HepG2 (cell line): ENCODE measurements around the gene GTSF1L. TPM values are rescaled to one million over a fixed set of nuclear protein-coding genes. Genes with fewer than 3 reads are reported as not detected.

Source experiments
- ATF1 ChIP-seq: IDR thresholded peaks from 2 replicates; pipeline ENCODE4 v1.6.1; 2016; ENCODE audit warnings: mild to moderate bottlenecking, control low read depth
- ATF3 ChIP-seq: sonication (generic); formaldehyde crosslinking; IDR thresholded peaks from 2 replicates; pipeline ENCODE4 v1.4.0; 2020; ENCODE audit warnings: missing genetic modification reagents
- DBP ChIP-seq: sonication (generic); formaldehyde crosslinking; IDR thresholded peaks from 2 replicates; pipeline ENCODE4 v1.4.0; 2020; ENCODE audit warnings: missing genetic modification reagents; ENCODE audit errors: not compliant biosample characterization
- HCFC1 ChIP-seq: fragments of 150-350 bp; IDR thresholded peaks from 2 replicates; pipeline ENCODE4 v1.6.1; 2014; ENCODE audit warnings: low read depth, low read length
- KAT2B ChIP-seq: fragments of 150-350 bp; IDR thresholded peaks from 2 replicates; pipeline ENCODE4 v1.6.1; 2014; ENCODE audit warnings: low read depth, low read length, borderline replicate concordance
- NR0B2 ChIP-seq: sonication (generic); formaldehyde crosslinking; IDR thresholded peaks from 2 replicates; pipeline ENCODE4 v1.4.0; 2020; ENCODE audit warnings: mild to moderate bottlenecking, missing genetic modification reagents
- PHF5A ChIP-seq: IDR thresholded peaks from one replicate; pipeline ENCODE4 v1.6.1; 2018; ENCODE audit warnings: low read depth, missing genetic modification reagents; ENCODE audit not compliant: unreplicated experiment
- PTBP1 ChIP-seq: fragments of 200-400 bp; formaldehyde crosslinking; IDR thresholded peaks from 2 replicates; pipeline ENCODE4 v1.6.1; 2018; ENCODE audit warnings: low read length, low read depth; ENCODE audit not compliant: poor library complexity, severe bottlenecking
- TFDP1 ChIP-seq: IDR thresholded peaks from 2 replicates; pipeline ENCODE4 v1.6.1; 2016; ENCODE audit warnings: missing compliant biosample characterization, missing genetic modification reagents, borderline replicate concordance
- THAP11 ChIP-seq: IDR thresholded peaks from 2 replicates; pipeline ENCODE4 v1.6.1; 2016; ENCODE audit warnings: missing biosample characterization, missing genetic modification reagents
- ZBTB4 ChIP-seq: sonication (generic); formaldehyde crosslinking; IDR thresholded peaks from 2 replicates; pipeline ENCODE4 v1.4.0; 2020; ENCODE audit warnings: missing genetic modification reagents, mild to moderate bottlenecking, borderline replicate concordance
- ZNF12 ChIP-seq: sonication (generic); formaldehyde crosslinking; IDR thresholded peaks from 2 replicates; pipeline ENCODE4 v1.5.0; 2020; ENCODE audit warnings: missing genetic modification reagents
- ZNF343 ChIP-seq: sonication (generic); formaldehyde crosslinking; IDR thresholded peaks from 2 replicates; pipeline ENCODE4 v1.4.0; 2020; ENCODE audit warnings: mild to moderate bottlenecking, missing genetic modification reagents
- ZNF580 ChIP-seq: IDR thresholded peaks from 2 replicates; pipeline ENCODE4 v1.6.1; 2016; ENCODE audit warnings: low read depth, borderline replicate concordance
- ZNF687 ChIP-seq: sonication (generic); formaldehyde crosslinking; IDR thresholded peaks from 2 replicates; pipeline ENCODE4 v1.5.1; 2020; ENCODE audit warnings: mild to moderate bottlenecking, missing genetic modification reagents, moderate library complexity
- ZNF720 ChIP-seq: sonication (generic); formaldehyde crosslinking; IDR thresholded peaks from 2 replicates; pipeline ENCODE4 v1.4.0; 2020; ENCODE audit warnings: missing genetic modification reagents
- ZNF740 ChIP-seq: sonication (generic); formaldehyde crosslinking; IDR thresholded peaks from 2 replicates; pipeline ENCODE4 v1.4.0; 2020; ENCODE audit warnings: missing genetic modification reagents
- polyA plus RNA-seq, 8 experiments: library from polyadenylated mRNA; depleted of rRNA in 3 of 8; stranded (reverse) in 7 of 8; unstranded in 1 of 8; fragments of >200 nt; fragmentation: Illumina TruSeq in 4 of 8; extraction: Trizol in 4 of 8; gene quantifications; 2 replicates each; pipeline versions ENCODE4 v1.2.1 to v1.2.3, GENCODE V29; 2011 to 2016; ENCODE audit warnings: low read depth in 4 of 8, missing spikeins in 1 of 8, mixed read lengths in 1 of 8; ENCODE audit not compliant: insufficient read depth in 1 of 8
- total RNA-seq, 5 experiments: library from RNA; depleted of rRNA; stranded (reverse); fragments of >200 nt; fragmentation: Illumina TruSeq; extraction: Trizol; gene quantifications; 2 replicates each; pipeline ENCODE4 v1.2.3, GENCODE V29; 2016; ENCODE audit warnings: low read depth in 1 of 5

The GTSF1L gene
- total and polyA plus RNA-seq, 2 of the 13 experiments (the other 11 are each of a cell fraction or from before 2014, with no cell fraction given), result not detected

GRCh38 chr20:43749734-43750294 is 23.0 kb upstream of the GTSF1L start (continued):
- TF ChIP-seq DBP (CRISPR knock-in tag) (no peak), ZNF740 (CRISPR knock-in tag) (no peak), ZNF343 (CRISPR knock-in tag) (no peak), KAT2B (no peak), TFDP1 (CRISPR knock-in tag) (no peak), ATF1 (CRISPR knock-in tag) (no peak), ZBTB4 (CRISPR knock-in tag) (no peak), NR0B2 (CRISPR knock-in tag) (peak; percentile 64; the same call in 1 of the 2 replicates), ZNF580 (CRISPR knock-in tag) (no peak), ZNF12 (no peak), PHF5A (CRISPR knock-in tag) (no peak), ATF3 (CRISPR knock-in tag) (no peak), PTBP1 (no peak), ZNF720 (no peak), ZNF687 (CRISPR knock-in tag) (peak; percentile 53; the same call in 1 of the 2 replicates), HCFC1 (no peak), THAP11 (CRISPR knock-in tag) (no peak)
